Upper lobe of left lung (tissue), 6 donors: ENCODE data around the gene NSDHL. TPM values are rescaled to one million over a fixed set of nuclear protein-coding genes. Genes with fewer than 3 reads are reported as not detected.

ENCODE experiments used
- ATAC-seq, 2 donors: fragments of 200-7000 bp; cut with Tn5 transposase; one replicate each; pipeline ENCODE4 v1.9.1; 2022; ENCODE audit warnings: mild to moderate bottlenecking in 2 of 2, moderate library complexity in 2 of 2; ENCODE audit not compliant: low FRiP score in 2 of 2
- DNase-seq, 2 donors: peaks; one replicate each; pipeline ENCODE4 v3.0.0-alpha.2; 2019 to 2020
- H3K27ac ChIP-seq, 4 donors: fragments of 200-600 bp; sonication (generic); one replicate each; pipeline ENCODE4 v1.5.1; 2016 to 2019
- H3K27me3 ChIP-seq, 4 donors: fragments of 200-600 bp; sonication (generic); one replicate each; pipeline ENCODE4 v1.5.1; 2017 to 2019
- H3K36me3 ChIP-seq, 4 donors: fragments of 200-600 bp; sonication (generic); one replicate each; pipeline ENCODE4 v1.5.1; 2016 to 2019
- H3K4me1 ChIP-seq, 4 donors: fragments of 200-600 bp; sonication (generic); one replicate each; pipeline ENCODE4 v1.5.1; 2018 to 2019
- H3K4me3 ChIP-seq, 4 donors: fragments of 200-600 bp; sonication (generic); one replicate each; pipeline ENCODE4 v1.5.1; 2017 to 2019; ENCODE audit warnings: mild to moderate bottlenecking in 2 of 4, moderate library complexity in 1 of 4
- H3K9me3 ChIP-seq, 4 donors: fragments of 200-600 bp; sonication (generic); one replicate each; pipeline ENCODE4 v1.5.1; 2018 to 2019
- EP300 ChIP-seq, 4 donors: sonication (generic); formaldehyde crosslinking; IDR thresholded peaks; one replicate each; pipeline ENCODE4 v1.5.1; 2017; ENCODE audit warnings: antibody characterized with exemption in 4 of 4, control low read depth in 2 of 4
- POLR2A ChIP-seq, 4 donors: fragments of 450-650 bp; IDR thresholded peaks; one replicate each; pipeline ENCODE4 v1.5.1; 2016 to 2017; ENCODE audit warnings: antibody characterized with exemption in 4 of 4, mild to moderate bottlenecking in 2 of 4
- POLR2AphosphoS5 ChIP-seq, 2 donors: sonication (generic); formaldehyde crosslinking; IDR thresholded peaks; one replicate each; pipeline ENCODE4 v1.5.1; 2017; ENCODE audit warnings: antibody characterized with exemption in 2 of 2
- WGBS, 2 donors: methylation state at CpG; one replicate each; pipeline ENCODE4 v1.1.5; 2017 to 2018; 5-methylcytosine and 5-hydroxymethylcytosine counted together
- total RNA-seq, 6 donors: library from RNA; depleted of rRNA in 4 of 6; stranded (reverse); fragments of >200 nt in 4 of 6; gene quantifications; one replicate each; pipeline versions ENCODE4 v1.1.0 to v1.2.1, GENCODE V29; 2016 to 2021
- TF ChIP-seq, protein P1 (sequence below), 6 experiments: fragments of 450-650 bp in 4 of 6; fragments of 200-600 bp in 2 of 6; sonication (generic) in 2 of 6; IDR thresholded peaks; one replicate each; pipeline ENCODE4 v1.5.1; 2016 to 2019; ENCODE audit warnings: antibody characterized with exemption in 6 of 6
- donor health status: DM: no; HTN: no; CAD: no; lungs with moderate emphysema.
- donor health status: DM: no; HTN: yes; CAD: no; lungs with severe emphysema.

Gene NSDHL
- total RNA-seq, 6 donors from 2014 or later = 5.2 to 26.0 (median 21.1) TPM

DNA sequence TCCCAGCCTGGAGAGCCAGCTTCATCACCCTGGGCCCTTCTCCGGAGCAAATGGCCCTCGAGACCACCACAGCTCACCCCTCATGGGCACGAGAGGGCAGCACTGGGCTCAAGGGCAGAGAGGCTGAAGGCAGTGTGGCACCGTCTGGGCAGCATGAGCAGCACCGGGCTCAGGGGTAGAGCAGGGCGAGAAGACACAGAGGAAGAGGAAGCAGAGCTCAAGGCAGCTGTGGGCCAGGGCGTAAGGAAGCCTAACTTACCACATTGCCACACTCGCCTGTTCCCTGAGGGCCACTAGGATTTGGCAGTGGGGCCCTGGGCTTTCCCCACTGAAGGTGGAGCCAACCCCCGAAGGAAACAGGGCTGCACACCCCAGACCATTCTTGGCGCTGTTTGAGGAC lies 82.5 kb downstream of the NSDHL start:
- H3K4me1 ChIP-seq = no peaks in the 10 kb centered on the region
- H3K36me3 ChIP-seq = no peaks in the 10 kb centered on the region
- no peak overlapping the region for H3K4me3 ChIP-seq
- no peak for DNase-seq
- peak in 1 of 2 donors; percentile 35 for ATAC-seq
- H3K27me3 ChIP-seq = no peaks in the 10 kb centered on the region
- 66 to 70% methylated on average over 2 to 10 of the region's 10 CpGs for WGBS, 2 donors
- H3K9me3 ChIP-seq = no peaks in the 10 kb centered on the region
- no peak overlapping the region for H3K27ac ChIP-seq
- TF ChIP-seq, protein P1, sequence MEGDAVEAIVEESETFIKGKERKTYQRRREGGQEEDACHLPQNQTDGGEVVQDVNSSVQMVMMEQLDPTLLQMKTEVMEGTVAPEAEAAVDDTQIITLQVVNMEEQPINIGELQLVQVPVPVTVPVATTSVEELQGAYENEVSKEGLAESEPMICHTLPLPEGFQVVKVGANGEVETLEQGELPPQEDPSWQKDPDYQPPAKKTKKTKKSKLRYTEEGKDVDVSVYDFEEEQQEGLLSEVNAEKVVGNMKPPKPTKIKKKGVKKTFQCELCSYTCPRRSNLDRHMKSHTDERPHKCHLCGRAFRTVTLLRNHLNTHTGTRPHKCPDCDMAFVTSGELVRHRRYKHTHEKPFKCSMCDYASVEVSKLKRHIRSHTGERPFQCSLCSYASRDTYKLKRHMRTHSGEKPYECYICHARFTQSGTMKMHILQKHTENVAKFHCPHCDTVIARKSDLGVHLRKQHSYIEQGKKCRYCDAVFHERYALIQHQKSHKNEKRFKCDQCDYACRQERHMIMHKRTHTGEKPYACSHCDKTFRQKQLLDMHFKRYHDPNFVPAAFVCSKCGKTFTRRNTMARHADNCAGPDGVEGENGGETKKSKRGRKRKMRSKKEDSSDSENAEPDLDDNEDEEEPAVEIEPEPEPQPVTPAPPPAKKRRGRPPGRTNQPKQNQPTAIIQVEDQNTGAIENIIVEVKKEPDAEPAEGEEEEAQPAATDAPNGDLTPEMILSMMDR (IDR thresholded peaks at IDR 0.05) = no peak
- TF ChIP-seq POLR2AphosphoS5 (IDR thresholded peaks at IDR 0.05) (no peak), EP300 (IDR thresholded peaks at IDR 0.05) (no peak), POLR2A (IDR thresholded peaks at IDR 0.05) (no peak)

DNA sequence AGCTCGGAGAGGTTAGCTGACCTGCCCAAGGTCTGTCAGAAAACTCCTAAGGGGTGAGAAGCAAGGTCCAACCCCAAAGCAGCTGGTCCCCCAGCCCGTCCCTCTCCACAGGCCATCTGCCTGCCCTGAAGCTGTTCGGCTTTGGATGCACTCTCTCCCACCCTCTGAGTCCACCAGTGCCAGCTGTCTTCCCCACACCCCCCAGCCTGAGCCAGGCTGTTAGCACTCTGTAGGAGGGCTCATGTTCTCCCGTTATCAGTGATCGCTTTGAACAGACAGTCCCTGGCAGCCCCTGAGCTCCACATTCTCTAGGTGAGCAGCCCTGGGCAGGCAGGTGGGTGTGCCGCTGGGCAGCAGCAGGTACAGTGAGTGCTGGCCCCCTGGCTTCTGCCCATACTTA lies 83.0 kb downstream of the NSDHL start:
- DNase-seq = no peak
- no peak for TF ChIP-seq POLR2A (IDR thresholded peaks at IDR 0.05)
- TF ChIP-seq EP300 (IDR thresholded peaks at IDR 0.05) = no peak
- TF ChIP-seq, protein P1 (IDR thresholded peaks at IDR 0.05) = no peak
- TF ChIP-seq POLR2AphosphoS5 (IDR thresholded peaks at IDR 0.05) = no peak

DNA sequence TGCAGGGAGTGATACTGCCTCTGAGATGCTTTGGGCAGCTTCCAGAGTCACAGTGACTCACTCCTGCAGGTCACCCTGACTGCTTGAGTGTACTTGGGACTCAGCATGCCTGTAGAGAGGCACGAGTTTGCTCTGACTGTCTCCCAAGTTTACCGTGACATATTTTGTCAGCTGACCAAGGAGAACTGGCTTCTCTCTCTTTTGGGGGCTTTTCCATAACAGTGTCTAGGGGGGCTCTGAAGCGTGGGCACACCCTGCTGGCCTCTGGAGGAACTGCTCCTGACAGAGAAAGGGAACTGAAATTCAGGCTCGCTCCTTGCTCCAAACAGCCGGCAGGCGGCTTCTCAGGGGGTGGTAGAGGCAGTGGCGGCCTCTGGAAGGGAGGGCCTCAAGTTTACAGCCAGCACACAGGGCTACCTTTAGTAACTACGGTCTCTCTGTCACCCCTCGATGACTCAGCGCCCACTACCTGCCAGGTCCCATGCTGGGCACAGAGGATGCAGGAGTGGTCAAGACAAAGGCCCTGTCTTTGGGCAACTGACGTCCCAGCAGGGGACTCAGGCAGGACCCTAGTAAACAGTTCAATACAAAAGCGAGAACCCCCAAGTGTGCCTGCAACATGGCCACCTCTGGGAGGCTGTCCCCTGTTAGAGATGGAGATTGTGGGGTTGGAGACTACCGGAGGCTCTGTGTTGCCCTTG lies 84.8 kb downstream of the NSDHL start:
- TF ChIP-seq POLR2A (IDR thresholded peaks at IDR 0.05) (no peak), POLR2AphosphoS5 (IDR thresholded peaks at IDR 0.05) (no peak)
- TF ChIP-seq, protein P1 (IDR thresholded peaks at IDR 0.05) = peak in 4 of 6 experiments; percentile 31 to 49 (median 42)
- peak in 1 of 2 donors; percentile 58 for ATAC-seq
- Histone ChIP-seq H3K4me1 (no peaks in the 10 kb centered on the region), H3K27me3 (no peaks in the 10 kb centered on the region), H3K36me3 (no peaks in the 10 kb centered on the region), H3K27ac (no peak overlapping the region), H3K9me3 (no peaks in the 10 kb centered on the region), H3K4me3 (no peak overlapping the region)
- WGBS, 2 donors = 37% methylated on average over 13 of the region's 13 CpGs; no CpG with 5 or more reads in 1 of the 2 donors
- DNase-seq = no peak

More for the DNA sequence above, 83.0 kb downstream of the NSDHL start:
- Histone ChIP-seq H3K27ac (no peak overlapping the region), H3K27me3 (no peaks in the 10 kb centered on the region), H3K4me1 (no peaks in the 10 kb centered on the region), H3K36me3 (no peaks in the 10 kb centered on the region), H3K4me3 (no peak overlapping the region), H3K9me3 (no peaks in the 10 kb centered on the region)
- ATAC-seq = no peak
- WGBS, 2 donors = 84% methylated on average over 6 of the region's 6 CpGs; no CpG with 5 or more reads in 1 of the 2 donors

DNA sequence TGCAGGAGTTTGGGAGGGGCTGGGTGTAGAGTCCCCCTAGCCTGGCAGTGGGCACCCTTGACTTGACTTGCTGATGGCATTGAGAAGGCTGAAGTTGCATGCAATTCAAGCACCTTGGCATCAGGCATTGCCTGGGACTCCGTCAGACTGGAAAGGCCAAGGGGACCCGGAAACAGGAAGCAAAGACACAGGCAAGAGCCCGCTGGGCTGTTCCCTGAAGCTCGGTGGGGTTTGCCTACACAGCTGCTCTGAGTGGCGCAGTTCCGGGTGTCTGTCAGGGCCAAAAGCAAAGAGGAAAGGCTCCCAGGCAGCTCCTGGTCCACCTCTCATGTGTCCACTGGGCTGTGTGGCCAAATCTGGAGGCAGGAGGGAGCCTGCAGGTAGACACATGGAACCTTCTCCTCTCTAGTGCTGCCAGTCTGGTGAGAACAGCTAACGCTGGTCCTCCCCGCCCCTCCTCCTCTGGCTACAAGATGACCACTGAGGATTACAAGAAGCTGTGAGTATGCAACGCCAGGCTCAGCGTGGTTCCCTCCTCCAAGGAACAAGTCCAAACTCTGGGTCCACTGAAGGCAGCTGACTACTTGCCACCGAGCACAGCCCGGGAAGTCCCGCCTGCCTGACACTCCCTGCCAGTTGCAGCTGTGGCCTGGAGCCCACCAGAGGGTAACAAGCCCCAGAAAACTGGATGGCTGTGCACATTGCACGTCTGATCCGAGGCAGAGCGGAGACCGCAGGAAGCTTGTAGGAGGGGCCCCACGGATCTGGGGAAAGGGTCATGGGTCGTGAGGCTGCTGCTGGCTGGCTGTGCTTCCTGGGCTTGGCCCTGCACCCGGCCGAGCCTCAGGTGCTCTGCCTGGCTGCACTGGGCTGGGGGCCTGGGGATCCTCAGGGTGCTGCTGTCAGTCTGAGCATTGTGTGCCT lies 87.1 kb downstream of the NSDHL start:
- H3K27ac ChIP-seq = peak overlapping the region in 2 of 4 donors; percentile 7 to 39
- H3K4me3 ChIP-seq = no peak overlapping the region
- no peaks in the 10 kb centered on the region for H3K36me3 ChIP-seq
- H3K4me1 ChIP-seq = no peaks in the 10 kb centered on the region
- no peak for ATAC-seq
- H3K9me3 ChIP-seq = no peaks in the 10 kb centered on the region
- H3K27me3 ChIP-seq = no peaks in the 10 kb centered on the region
- 67 to 73% methylated on average over 6 to 21 of the region's 21 CpGs for WGBS, 2 donors
- no peak for DNase-seq
- TF ChIP-seq POLR2A (IDR thresholded peaks at IDR 0.05) (no peak), EP300 (IDR thresholded peaks at IDR 0.05) (no peak), POLR2AphosphoS5 (IDR thresholded peaks at IDR 0.05) (no peak)
- TF ChIP-seq, protein P1 (IDR thresholded peaks at IDR 0.05) = no peak
